ENCODE data around the gene CDH23.

Gene CDH23

DNA sequence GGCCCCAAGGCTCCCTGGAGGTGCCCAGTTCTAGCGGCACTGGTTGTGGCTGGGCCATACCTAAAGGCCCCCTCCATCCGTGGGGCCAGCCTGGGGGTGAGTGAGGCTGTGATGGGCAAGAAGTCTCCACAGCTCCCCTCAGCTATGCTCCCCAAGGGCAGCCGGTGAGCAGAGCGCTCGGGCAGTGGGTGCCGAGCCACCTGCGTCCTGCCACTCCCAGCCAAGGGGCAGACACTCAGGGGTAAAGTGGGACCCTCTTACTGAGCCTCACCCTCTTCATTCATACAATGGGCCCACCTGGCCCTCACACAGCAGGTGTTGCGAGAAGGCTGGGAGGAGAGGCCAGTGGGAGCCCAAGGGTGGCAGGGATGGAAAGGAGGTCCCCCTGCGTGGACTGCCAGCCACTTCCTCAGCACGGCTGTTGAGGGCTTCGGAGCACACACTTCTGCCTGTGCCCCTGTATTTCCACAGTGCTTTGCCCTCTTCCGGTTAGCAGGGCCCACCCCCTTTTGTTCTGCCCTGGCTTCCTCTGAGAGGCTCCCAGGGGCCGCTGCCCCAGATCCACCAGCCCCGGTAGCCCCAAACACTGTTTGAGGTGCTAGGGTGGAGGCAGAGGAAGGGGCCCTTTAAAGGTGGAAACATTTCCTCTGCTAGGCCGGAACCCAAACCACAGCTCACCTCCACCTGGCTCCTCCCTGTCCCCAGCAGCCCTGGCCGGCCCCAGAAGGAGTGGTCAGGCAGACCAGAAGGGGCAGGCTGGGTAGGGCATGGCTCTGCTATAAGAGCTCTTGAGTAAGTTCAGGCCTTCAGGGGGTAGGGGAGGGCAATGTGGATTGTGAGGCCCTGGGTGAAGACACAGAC lies 339.2 kb downstream of the CDH23 start:
- no peak for DNase-seq

DNA sequence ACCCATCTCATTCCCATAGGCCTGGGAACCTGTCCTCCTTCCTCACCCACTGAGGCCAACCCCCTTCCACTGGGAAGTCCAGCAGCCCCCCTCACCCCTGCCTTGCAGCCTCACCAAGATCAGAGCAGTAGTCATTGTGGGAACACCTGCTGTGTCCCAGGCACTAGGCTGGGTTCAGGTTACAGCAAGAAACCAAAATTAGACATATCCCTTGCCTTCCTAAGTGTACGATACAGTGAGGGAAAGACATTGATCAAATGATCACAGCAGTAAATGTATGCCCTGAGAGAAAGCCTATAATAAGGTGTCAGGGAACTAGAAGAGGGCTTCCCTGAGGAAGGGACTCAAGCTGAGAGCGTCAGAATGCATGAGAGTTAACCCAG lies 339.8 kb downstream of the CDH23 start:
- DNase-seq = no peak

DNA sequence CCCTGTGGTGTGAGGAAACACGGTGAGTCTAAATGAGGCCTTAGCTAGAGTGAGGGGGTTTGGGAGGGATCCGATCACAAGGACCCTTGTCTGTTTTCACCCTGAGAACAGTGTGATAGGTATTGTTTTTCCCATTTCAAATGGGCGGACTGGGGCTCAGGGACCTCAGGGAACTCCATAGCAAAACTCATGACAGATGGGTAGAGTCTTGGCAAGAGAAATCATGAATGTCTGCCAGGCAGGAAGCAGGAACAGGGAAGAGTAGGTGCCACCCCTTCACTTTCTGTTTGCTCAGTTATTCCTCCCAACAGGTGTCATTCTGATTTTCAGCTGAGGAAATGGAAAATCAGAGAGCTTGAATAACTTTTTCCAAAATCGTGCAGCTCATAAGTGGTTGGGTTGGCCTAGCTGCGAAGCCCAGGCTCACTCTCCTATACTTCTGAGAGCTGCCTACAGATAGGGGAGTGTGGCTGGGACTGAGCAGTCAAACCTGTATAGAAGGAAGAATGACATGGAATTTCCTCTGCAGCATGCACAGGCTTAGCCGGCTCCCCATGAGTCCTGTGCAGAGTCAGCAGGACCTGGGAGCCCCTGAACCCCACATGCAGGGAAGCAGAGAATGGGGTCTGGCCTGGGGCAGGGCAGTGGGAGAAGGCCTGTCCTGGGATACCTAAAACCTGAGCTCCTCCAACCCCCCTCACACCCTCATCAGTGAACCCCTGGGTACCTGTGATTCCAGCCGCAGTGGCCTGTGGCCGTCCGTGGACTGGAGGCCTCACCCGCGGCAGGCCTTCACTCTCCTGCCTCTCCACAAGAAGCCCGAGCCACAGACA lies 340.5 kb downstream of the CDH23 start:
- no peak for DNase-seq

DNA sequence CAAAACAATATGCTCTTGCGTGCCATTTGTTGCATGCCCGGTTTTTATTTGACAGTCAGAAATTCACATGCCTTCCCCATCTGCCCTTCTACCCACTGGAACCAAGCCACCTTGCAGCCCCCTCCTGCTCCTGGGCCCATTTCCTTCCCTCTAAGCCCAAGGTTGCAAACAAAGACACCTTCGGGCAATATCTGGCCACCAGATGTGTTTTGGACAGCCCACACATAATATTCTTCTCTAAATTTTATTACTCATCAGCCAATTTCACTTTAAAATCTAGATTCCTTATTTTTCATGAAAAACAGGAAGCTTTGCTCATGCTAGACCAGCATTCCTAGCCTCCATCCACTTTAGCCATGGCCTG lies 341.1 kb downstream of the CDH23 start:
- no peak for DNase-seq

DNA sequence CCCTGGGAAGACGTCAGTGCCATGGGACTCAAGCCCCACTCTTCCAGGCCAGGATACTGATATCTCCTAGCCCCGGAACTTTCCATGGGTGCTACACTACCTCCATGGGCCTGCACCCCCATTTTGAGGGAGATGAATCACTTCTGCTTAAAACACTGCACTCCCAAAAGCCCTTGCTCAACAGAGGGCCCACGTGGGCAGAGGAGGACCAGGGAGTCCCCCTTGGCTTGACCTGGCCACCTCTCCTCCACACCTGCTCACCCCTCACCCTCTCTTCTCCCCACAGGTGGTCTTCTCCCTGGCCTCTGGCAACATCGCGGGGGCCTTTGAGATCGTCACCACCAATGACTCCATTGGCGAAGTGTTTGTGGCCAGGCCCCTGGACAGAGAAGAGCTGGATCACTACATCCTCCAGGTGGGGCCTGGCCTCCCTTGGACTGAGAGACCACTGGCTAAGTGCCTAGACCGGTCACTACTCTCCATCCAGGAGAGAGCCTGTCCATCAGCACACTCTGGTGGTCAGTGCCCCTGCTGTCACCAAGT lies 342.7 kb downstream of the CDH23 start:
- DNase-seq = no peak

DNA sequence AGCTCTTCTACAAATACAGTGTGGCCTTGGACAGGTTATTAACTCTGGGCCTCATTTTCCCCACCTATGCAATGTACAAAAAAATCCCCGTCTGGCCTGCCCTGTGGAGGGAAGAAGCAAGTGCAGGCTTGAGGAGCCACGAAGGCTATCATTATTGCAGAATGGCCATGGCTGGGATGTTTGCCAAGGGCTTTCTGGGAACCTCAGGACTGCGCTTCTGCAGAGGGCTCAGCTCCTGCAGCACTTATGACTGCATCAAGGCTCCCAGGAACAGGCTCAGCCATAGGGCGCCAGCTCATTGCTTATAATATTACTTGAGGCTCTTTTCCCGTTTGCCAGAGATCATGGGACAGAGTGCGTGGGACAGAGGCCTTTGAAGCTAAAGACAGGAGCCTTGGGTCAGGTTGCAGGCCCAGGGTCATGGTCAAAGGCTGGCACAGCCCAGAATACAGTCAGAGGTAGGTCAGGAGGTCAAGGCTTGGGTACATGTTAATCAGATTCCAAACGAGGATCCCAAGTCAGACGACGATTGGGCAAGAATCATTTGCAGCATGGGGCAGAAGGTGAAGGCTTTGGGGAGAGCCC lies 343.4 kb downstream of the CDH23 start:
- DNase-seq = no peak

DNA sequence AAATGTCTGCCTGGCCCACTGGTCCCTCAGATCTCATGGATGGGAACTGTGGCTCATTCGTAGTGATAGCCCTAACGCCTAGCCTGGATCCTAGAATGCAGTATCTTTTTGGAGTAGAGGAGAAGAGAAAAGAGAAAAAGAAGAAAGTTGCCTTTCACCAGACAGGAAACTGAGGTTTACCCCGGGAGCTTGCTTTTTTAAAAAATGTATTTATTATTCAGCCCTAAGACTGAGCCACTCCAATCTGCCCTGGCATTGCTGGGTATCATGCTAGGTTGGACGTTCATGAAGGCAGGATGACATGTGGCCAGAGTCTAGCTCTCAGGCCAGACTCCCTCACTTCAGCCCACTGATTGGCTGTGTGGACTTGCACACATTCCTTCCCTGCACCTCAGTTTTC lies 344.3 kb downstream of the CDH23 start:
- no peak for DNase-seq

DNA sequence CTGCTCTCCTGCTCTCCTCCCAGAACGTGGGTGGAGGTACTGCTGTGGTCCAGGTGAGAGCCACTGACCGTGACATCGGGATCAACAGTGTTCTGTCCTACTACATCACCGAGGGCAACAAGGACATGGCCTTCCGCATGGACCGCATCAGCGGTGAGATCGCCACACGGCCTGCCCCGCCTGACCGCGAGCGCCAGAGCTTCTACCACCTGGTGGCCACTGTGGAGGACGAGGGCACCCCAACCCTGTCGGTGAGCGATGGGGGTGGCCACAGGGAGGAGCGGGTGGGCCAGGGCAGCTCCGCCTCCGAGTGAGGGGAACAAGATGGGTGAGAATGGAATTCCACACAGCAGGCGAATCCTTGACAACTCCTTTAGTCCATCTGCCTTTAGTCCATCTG lies 345.0 kb downstream of the CDH23 start:
- DNase-seq = no peak

DNA sequence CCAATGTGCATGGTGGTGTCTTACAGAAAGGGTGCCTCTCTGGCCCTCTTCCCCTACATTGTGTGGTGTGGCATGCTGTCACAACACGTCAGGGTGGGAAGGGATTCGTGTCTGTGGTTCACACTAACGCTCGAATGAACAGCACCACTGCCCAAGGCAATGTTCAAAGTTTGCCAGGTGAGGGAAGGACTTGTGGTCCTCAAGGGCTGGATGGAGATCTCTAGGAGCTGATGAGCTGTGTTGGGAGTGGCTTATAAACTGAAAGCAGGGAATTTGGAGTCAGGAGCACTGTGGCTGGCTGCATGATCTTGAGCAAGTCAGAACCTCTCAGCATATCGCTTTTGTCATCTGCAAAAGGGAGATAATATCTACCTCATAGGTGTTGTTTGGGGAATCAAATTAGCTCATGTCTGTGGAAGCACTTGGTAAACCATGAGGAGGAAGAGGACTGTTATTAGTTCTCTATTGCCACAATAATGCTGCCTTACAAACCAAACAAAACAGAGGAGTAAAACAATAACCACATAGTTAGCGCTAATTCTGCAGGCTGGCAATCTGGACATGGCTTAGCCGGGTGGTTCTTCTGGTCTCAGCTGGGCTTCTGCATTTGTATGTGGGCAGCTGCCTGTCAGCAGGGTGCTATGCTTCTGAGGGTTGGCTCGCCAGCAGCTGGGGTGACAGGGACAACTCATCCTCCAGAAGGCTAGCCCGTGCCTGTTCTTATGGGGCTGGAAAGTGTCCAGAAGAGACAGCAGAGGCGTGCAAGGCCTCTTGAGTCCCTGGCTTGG lies 345.8 kb downstream of the CDH23 start:
- no peak for DNase-seq

DNA sequence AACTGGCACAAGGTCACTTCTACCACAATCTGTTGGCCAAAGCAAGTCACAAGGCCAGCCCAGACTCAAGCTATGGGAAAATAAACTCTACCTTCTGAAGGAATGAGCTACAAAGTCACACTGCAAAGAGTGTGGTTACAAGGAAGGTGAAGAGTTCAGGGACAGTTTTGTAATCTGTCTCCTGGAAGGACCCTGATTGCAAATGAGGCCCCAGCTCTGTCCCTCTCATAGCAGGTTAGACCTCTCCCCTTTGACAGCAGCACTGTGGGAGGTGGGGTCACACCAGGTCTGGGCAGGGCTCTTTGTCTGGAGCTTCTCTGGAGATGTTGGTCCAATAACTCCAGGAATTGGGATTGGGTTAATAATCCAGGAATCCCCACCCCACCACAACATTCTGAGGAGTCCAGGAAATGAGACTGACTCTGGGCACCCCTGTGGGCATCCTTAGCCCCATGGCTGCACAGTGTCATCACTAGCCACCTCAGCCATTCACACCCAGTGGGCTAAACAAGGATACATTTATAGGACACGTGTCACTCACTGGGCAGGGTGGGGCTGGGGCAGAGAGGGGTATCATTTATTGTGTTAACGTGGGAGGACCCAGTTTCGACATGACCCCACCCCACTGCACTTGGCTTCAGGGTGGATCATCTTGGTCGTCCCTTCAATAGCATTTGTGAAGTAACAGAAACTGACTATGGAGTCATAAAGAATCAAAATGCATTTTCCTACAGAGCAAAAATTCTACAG lies 346.5 kb downstream of the CDH23 start:
- DNase-seq = no peak

DNA sequence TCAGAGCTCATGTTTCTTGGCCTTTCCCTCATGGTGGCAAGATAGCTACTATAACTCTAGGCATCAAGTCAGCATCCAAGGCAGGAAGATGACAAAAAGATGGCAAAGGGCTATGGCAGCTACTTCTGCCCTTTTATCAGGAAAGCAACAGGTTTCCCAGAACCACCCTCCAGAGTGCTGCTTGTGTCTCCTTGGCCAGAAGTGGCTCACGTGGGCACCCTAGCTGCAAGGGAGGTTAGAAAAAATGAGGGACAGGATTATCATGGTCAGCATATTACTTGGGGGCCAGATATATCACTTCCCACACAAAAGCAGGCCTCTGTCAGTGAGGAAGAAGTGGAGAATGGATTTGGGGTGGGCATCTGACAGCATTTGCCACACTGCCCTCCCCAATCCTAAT lies 347.1 kb downstream of the CDH23 start:
- no peak for DNase-seq

DNA sequence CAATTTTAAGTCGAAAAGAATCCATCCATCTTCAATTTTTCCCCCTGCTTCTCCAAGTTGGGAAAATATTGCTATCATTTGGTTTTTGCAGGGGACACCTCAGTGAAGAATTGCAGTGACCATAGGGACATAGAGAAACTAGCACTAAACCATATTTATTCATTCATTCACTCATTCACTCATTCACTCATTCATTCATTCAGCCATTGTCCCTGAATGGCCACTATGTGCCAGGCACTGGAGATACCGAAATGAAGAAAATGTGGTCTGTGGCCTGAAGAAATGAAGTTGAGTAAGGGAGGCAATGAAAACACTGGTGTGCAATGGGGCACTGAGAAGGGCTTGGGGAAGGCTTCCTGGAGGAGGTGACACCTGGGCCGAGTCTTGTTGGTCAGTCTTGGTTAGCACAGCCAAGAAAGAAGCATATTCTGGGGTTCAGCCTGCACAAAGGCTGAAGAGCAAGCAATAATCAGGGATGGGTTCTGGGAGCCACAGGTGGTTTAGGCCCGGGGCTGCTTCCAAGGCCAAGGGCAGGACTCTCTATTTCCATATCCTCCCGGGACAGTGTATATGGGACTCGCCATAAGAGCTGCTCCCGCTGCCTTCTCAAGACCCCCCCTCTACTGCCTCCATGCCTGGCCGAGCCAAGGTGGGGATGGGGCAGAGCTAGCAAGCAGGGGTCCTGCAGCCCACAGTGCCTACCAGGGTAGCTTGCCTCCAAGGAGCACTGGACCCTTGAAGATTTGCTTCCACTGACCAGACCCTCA lies 348.4 kb downstream of the CDH23 start:
- no peak for DNase-seq

DNA sequence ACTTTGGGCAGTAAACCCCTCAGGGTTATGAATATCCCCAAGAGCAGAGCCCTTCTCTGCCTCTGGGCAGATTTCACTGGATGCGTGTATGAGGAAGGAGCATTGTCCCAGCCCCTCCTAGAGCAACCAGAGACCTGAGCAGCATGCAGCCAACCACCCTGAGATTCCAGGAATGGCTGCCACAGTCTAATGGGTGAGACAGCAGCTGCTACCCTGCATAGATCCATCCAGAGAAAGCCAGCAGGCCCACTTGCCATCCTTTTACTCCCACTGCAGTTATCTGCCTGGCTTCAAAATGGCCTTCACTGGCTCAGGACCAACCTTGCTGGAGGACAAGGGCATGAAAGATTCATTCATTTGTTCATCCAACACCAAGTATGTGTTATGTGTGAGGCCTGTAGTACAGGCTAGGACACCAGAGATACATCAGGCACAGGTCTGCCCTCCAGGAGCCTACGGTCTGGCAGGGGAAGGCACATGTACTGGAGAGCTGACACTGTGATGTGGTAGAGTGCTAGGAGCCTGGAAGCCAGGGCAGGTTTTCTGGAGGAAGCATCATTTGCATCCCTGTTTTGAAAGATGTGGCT lies 349.0 kb downstream of the CDH23 start:
- DNase-seq = no peak

DNA sequence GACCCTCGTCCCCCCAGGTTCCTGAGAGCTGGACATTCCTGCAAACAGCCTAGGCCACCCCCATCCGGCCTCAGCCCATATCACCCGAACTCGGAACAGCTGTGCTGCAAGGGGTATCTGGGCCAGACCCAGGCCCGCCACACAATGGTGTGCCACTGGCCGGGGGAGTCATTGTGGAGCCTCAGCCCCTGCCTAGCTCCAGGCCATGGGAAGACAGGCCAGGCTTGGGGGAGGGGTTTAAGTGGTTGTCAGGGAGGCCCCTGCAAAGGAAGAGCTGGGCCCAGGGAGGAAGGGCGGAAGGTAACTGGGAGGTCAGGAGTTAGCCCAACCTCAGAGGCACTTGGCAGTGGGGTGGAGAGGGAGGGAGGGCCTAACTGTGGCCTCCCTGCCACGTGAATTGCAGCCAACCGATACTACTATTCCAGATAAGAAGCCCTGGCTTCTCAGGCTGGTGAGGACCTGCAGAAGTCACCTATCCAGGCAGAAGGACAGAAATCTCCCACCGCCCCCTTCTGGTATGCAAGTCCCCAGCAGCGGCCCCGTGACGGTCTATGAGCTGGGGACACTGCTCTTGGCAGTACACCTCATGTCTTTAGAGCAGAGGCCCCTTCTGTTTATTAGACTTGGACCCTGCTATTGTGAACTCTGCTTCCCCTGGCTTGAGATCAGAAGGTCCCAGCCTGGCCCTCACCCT lies 349.8 kb downstream of the CDH23 start:
- no peak for DNase-seq

DNA sequence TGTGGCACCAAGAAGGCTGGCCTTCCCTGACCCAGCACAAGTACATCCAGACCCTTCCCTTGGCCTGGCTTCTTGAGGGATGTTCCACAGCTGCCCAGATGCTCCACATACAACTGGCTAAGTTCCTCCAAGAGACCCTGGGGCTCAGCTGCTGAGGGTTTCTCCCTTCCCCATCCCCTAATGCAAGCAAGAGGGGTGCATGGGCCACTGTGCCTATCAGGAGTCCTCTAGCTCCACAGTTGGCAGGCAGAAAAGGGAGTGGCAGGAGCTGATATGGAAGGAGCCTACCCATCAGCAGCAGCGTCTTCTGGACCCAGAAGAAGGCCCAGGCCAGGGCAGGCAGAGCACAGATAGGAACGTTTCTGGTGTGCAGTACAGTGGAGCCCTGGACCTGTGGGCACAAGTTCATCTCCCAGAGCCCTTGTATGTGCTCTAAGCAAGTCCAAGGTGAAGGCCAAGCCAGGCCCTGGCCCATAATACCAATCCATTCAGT lies 350.4 kb downstream of the CDH23 start:
- DNase-seq = no peak

DNA sequence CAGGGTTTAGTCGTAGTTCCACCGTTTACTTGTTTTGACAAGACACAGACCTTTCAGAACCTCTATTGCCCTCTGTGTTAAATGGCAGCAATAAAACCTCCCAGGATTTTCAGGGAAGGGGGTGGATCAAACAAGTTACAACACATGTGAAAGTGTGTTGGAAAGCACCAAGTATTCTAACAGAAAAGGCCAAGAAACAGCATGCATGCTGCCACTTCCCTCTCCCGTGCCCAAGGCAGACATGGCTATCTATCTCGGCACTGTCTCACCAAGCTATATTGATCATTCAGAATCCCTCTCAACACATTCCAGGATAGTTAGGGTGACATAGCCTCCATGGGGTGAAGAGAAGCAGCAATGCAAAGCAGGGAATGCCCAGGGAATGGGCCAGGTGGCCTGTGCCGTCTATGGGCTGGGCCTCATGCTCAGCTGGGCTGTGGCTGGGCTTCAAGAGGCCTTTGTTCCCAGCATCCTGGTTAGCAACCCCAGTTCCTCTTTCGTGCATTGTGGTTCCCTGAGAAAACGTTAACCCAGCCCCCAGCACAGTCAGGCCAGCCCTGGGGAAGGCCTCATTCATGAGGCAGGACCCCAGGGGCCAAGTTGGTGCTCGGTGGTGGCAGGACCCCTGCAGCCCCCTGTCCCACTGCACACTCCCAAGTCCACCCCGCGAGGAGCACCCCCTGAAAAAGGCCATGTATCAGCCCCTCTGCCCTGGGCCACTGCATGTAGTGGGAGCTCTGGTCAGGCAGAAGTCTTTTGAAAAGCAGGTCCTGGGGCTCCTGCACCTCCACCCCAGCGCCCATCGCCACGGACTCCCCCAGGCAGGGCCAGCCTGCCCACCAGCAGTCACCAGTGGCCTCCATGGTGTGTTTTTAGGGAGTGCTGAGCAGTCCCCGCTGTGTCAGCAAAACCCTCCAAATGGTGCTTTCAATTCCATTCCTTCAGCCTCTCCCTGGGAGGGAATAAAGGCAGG lies 351.1 kb downstream of the CDH23 start:
- DNase-seq = no peak

DNA sequence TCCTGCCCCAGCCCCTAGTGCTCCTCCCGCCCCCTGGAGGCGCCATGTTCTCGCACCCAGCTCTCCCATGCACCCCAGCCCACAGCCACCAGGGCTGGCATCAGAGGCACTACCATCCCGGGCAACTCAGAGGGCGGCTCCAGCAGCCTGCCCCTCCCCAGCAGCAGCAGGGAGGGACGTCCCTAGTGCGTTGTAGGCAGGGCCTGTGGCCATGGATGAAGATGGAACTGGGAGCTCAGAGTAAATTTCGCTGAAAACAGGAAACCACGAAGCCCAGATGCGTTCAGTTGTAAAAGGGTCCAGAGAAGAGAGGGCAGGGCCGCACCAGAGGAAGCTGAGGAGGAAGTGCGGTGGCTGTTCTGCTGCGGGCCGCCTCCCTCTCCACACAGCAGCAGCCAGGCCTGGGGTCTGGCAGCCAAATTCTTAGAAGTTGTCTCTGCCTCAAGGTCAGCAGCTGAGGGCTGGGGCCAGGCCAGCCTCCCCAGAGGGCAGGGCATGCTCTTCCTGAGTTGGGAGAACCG lies 352.0 kb downstream of the CDH23 start:
- no peak for DNase-seq

DNA sequence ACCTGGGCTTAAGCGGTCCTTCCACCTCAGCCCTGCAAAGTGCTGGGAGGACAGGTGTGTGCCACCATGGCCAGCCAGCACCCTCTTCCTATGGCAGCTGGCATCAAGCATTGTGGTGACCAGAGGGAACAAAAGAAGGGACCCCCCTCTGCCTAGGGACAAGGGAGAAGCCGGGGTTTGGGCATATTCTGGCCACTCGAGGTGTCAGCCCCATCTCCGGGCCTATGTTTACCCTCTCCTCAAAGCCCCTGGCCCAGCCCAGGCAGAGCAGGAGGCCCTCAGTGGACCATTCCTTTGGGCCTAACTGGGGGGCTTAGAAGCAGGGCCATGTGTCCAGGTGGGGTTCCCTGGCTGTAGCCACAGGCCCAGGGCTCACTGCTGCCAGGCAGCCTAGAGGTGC lies 352.7 kb downstream of the CDH23 start:
- DNase-seq = no peak

Measured in T1000 (cell line).